ENCODE data around the gene USP32.
"Not testable (repeated sequence)": the region's sequence is repeated elsewhere in the genome, so short reads cannot be mapped to it uniquely, and the experiment has no call there.

Gene USP32

DNA sequence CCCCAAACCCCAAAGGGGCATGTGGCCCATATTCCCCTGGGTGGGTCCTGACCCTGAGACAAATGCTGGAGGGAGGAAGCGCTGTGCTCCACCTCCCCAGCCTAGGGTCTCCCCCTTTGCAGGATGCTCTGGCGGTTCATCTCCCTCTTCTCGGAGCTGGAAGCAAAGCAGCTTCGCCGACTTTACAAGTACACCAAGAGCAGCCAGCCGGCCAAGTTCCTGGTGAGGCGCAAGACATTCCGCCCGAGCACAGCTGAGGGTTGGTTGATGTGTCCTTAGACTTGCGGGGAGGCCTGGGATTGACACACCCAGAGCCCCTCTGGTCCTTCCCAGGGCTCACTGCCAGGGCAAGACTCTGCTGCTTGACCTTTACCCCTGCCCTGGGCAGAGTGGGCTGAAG lies 34.7 kb upstream of the USP32 start:
- in situ Hi-C loops (cut with MboI; ENCODE audit: low pct_unique_long_range_greater_than_20kb, low sequenced_read_pairs, unreplicated experiment) = no loop called here

DNA sequence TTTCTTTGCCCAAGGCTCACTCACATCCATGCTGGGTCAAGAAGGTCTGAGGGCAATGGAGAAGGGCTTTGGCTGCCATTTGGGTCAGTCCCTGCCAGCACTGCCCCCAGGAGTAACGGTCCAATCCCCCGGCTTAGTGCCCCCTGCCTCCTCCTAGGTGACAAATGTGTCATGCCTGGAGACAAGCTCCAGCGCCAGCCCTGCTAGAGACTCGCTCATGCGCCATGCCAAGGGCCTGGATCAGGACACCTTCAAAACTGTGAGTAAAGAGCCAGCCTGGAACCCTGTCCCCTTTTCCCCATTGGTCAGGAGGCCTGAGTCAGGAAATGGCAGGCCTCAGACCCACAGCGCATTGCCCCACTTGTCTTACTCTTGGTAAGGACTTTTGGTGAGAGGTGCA lies 33.7 kb upstream of the USP32 start:
- no peak for DNase-seq (ENCODE audit: low spot score)
- TF ChIP-seq, protein P1, sequence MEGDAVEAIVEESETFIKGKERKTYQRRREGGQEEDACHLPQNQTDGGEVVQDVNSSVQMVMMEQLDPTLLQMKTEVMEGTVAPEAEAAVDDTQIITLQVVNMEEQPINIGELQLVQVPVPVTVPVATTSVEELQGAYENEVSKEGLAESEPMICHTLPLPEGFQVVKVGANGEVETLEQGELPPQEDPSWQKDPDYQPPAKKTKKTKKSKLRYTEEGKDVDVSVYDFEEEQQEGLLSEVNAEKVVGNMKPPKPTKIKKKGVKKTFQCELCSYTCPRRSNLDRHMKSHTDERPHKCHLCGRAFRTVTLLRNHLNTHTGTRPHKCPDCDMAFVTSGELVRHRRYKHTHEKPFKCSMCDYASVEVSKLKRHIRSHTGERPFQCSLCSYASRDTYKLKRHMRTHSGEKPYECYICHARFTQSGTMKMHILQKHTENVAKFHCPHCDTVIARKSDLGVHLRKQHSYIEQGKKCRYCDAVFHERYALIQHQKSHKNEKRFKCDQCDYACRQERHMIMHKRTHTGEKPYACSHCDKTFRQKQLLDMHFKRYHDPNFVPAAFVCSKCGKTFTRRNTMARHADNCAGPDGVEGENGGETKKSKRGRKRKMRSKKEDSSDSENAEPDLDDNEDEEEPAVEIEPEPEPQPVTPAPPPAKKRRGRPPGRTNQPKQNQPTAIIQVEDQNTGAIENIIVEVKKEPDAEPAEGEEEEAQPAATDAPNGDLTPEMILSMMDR (IDR thresholded peaks at IDR 0.05; ENCODE audit: extremely low read depth, insufficient read depth, missing control alignments) = no peak
- in situ Hi-C loops (cut with MboI; ENCODE audit: low pct_unique_long_range_greater_than_20kb, low sequenced_read_pairs, unreplicated experiment) = no loop called here

More for the DNA sequence above, 34.7 kb upstream of the USP32 start:
- no peak for DNase-seq (ENCODE audit: low spot score)
- TF ChIP-seq, protein P1 (IDR thresholded peaks at IDR 0.05; ENCODE audit: extremely low read depth, insufficient read depth, missing control alignments) = no peak

DNA sequence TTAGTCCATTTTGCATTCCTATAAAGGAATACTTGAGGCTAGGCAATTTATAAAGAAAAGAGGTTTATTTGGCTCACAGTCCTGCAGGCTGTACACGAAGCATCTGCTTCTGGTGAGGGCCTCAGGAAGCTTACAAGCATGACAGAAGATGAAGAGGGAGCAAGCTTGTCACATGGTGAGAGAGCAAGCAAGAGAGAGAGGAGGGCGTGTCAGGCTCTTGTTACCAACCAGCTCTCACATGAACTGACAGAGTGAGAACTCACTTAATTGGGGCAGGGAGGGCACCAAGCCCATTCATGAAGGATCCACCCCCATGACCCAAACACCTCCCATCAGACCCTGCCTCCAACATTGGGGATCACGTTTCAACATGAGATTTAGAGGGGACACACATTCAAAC lies 31.9 kb upstream of the USP32 start:
- in situ Hi-C loops (cut with MboI; ENCODE audit: low pct_unique_long_range_greater_than_20kb, low sequenced_read_pairs, unreplicated experiment) = loop anchor here (25.0 kb wide), 1 partner anchor 287 kb away; the partner anchor contains the start of gene CA4
- TF ChIP-seq, protein P1 (IDR thresholded peaks at IDR 0.05; ENCODE audit: extremely low read depth, insufficient read depth, missing control alignments) = no peak
- no peak for DNase-seq (ENCODE audit: low spot score)

DNA sequence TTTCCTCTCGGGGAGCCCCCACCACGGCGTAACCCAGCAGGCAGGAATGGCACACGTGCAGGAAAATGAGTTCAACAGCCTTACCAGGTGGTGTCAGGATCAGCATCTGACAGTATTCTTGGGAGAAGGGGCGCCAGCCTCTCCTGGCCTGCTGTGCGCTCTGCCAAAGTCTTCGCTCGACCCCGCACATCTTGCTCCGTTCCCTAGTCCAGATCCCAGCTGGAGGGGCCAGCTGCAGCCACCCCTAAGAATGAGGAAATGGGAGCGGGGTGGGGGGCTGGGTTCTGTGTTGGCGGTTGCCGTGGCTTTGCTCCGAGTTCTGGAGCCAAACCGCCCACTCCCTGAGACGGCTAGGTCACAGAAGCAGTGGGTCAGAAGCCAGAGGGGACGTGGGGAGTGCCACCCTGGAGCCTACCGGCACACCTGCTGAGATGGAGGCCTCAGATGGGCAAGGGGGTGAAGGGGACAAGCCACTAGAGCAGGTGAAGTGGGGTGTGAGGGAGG lies 30.3 kb upstream of the USP32 start, which contains the start of gene CHCT1:
TSS of gene CHCT1 (plus strand) at position 328 of the 504 bp plus-strand sequence. CDS start at position 432, 104 bp downstream.
- no peak for DNase-seq (ENCODE audit: low spot score)
- in situ Hi-C loops (cut with MboI; ENCODE audit: low pct_unique_long_range_greater_than_20kb, low sequenced_read_pairs, unreplicated experiment) = loop anchor here (25.0 kb wide), 1 partner anchor 285 kb away; the partner anchor contains the start of gene CA4
- TF ChIP-seq, protein P1 (IDR thresholded peaks at IDR 0.05; ENCODE audit: extremely low read depth, insufficient read depth, missing control alignments) = no peak

DNA sequence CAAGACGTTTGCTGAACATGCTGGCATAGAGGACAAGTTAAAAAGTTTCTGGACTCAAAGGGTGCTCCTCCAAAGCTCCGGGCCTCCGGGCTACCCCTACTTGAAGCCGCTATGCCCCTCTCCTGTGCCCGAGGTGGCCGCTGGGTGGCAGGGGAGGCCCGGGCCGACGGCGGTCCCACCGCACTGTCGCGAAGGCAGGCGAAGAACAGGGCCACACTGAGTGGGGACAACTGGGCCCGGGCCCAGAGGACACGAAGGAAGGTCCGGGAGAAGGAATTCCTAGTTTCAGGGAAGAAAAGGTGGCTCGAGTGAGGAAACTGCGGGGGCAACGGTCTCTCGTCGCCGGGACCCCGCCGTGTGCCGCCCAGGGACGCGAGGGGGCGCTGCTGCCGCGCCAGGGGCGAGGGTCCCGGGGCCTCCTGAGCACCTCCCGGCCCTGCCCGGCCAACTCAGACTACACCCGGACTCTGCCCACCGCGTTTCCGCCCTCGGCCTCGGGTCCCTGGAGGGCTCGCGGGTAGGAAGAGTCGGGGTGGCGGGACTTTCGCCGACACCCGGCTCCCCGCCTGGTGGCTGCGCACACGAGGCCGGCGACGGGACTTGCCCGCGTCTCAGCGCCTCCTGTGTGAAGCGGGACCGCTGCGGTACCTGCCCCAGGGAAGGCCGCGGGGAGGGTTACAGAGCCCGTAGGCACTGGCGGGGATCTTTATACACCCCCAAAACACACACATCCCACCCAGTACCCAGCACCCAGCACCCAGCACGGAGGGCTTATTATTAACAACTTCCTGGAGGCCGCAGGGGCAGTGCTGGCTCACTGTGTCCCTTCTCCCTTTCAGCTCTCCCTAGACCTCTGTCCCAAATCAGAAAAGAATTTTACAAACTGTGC lies 29.6 kb upstream of the USP32 start:
- in situ Hi-C loops (cut with MboI; ENCODE audit: low pct_unique_long_range_greater_than_20kb, low sequenced_read_pairs, unreplicated experiment) = loop anchor here (25.0 kb wide), 1 partner anchor 284 kb away; the partner anchor contains the start of gene CA4
- DNase-seq (ENCODE audit: low spot score) = peak; percentile 87
- TF ChIP-seq, protein P1 (IDR thresholded peaks at IDR 0.05; ENCODE audit: extremely low read depth, insufficient read depth, missing control alignments) = peak; percentile 91

DNA sequence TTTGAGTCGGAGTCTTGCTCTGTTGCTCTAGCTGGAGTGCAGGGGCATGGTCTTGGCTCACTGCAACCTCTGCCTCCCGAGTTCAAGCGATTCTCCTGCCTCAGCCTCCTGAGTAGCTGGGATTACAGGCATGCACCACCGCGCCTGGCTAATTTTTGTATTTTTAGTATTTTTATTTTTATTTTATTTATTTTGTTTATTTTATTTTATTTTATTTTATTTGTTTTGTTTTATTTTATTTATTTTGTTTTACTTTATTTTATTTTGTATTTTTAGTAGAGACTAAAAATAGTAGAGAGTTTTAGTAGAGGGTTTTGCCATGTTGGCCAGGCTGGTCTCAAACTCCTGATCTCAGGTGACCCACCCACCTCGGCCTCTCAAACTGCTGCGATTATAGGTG lies 27.9 kb upstream of the USP32 start:
- not testable (repeated sequence) for DNase-seq (ENCODE audit: low spot score)
- in situ Hi-C loops (cut with MboI; ENCODE audit: low pct_unique_long_range_greater_than_20kb, low sequenced_read_pairs, unreplicated experiment) = loop anchor here (25.0 kb wide), 1 partner anchor 283 kb away; the partner anchor contains the start of gene CA4

DNA sequence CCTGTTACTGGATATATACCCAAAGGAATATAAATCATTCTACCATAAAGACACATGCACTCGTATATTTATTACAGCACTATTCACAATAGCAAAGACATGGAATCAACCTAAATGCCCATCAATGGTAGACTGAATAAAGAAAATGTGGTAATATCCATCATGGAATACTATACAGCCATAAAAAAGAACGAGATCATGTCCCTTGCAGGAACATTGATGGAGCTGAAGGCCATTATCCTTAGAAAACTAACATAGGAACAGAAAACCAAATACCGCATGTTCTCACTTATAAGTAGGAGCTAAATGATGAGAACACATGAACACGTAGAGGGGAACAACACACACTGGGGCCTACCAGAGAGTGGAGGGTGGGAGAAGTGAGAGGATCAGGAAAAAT lies 27.1 kb upstream of the USP32 start:
- in situ Hi-C loops (cut with MboI; ENCODE audit: low pct_unique_long_range_greater_than_20kb, low sequenced_read_pairs, unreplicated experiment) = loop anchor here (25.0 kb wide), 1 partner anchor 282 kb away; the partner anchor contains the start of gene CA4
- not testable (repeated sequence) for DNase-seq (ENCODE audit: low spot score)

Measured in GM13977 (cell line).